DOHH2 (cell line): Measurements from ENCODE around the gene RIOK3.
A peak's percentile ranks its signal among the peaks of the same experiment; 100 is the strongest.

ENCODE experiments used
- H3F3A ChIP-seq: fragments of 200-600 bp; sonication (generic), shearing (Covaris generic); 2 replicates; pipeline ENCODE4 v1.6.0; 2016; ENCODE audit warnings: antibody characterized with exemption, mild to moderate bottlenecking; ENCODE audit not compliant: control insufficient read depth, insufficient read depth
- H3K27ac ChIP-seq: fragments of 200-600 bp; sonication (generic); 2 replicates; pipeline ENCODE4 v1.5.1; 2014; ENCODE audit warnings: low read depth, mild to moderate bottlenecking, low read length, moderate library complexity
- H3K27me3 ChIP-seq: fragments of 200-600 bp; sonication (generic); 2 replicates; pipeline ENCODE4 v1.6.1; 2014; ENCODE audit warnings: mild to moderate bottlenecking, low read length, mixed read lengths; ENCODE audit not compliant: control insufficient read depth
- H3K36me3 ChIP-seq: fragments of 200-600 bp; sonication (generic); 2 replicates; pipeline ENCODE4 v1.6.1; 2014; ENCODE audit warnings: mild to moderate bottlenecking, low read length, moderate library complexity, mixed read lengths; ENCODE audit not compliant: control insufficient read depth
- H3K4me1 ChIP-seq: fragments of 200-600 bp; sonication (generic); 2 replicates; pipeline ENCODE4 v1.6.1; 2014; ENCODE audit warnings: mild to moderate bottlenecking, low read length, mixed read lengths; ENCODE audit not compliant: control insufficient read depth
- H3K4me2 ChIP-seq: fragments of 200-600 bp; sonication (generic); 2 replicates; pipeline ENCODE4 v1.6.0; 2014; ENCODE audit warnings: mild to moderate bottlenecking, low read length, moderate library complexity
- H3K4me3 ChIP-seq: fragments of 200-600 bp; sonication (generic); 2 replicates; pipeline ENCODE4 v1.5.1; 2014; ENCODE audit warnings: mild to moderate bottlenecking, low read length, mixed read lengths
- H3K79me2 ChIP-seq: fragments of 200-600 bp; sonication (generic); 2 replicates; pipeline ENCODE4 v1.6.1; 2014; ENCODE audit warnings: mild to moderate bottlenecking, low read length, mixed read lengths; ENCODE audit not compliant: control insufficient read depth
- H3K9me2 ChIP-seq: fragments of 200-600 bp; sonication (generic); replicated peaks from 2 replicates; pipeline ENCODE4 v1.6.1; 2014; ENCODE audit warnings: mild to moderate bottlenecking, low read length, mixed read lengths; ENCODE audit not compliant: control insufficient read depth
- H3K9me3 ChIP-seq: fragments of 200-600 bp; sonication (generic); 2 replicates; pipeline ENCODE4 v1.6.1; 2014; ENCODE audit warnings: antibody characterized with exemption, low read length, mixed read lengths; ENCODE audit not compliant: control insufficient read depth, insufficient read depth
- H4K20me1 ChIP-seq: fragments of 200-600 bp; sonication (generic); 2 replicates; pipeline ENCODE4 v1.6.0; 2014; ENCODE audit warnings: low read depth, mild to moderate bottlenecking, antibody characterized with exemption, low read length, moderate library complexity; ENCODE audit not compliant: control insufficient read depth, insufficient read depth
- CTCF ChIP-seq: fragments of 200-600 bp; sonication (generic); IDR thresholded peaks from one replicate; pipeline ENCODE4 v1.5.1; 2014; ENCODE audit warnings: antibody characterized with exemption, mild to moderate bottlenecking, low read depth, low read length; ENCODE audit not compliant: poor library complexity, severe bottlenecking
- EZH2phosphoT487 ChIP-seq: fragments of 200-600 bp; sonication (generic); IDR thresholded peaks from 2 replicates; pipeline ENCODE4 v1.6.1; 2017; ENCODE audit warnings: borderline replicate concordance, mild to moderate bottlenecking, antibody characterized with exemption, low read length, moderate library complexity, mixed read lengths

RIOK3 gene

GRCh38 chr18:23452728-23453679 is at the start of gene RIOK3:
Gene RIOK3, plus strand, starts transcription at chr18:23453287. Its CDS starts 153 bp downstream, at chr18:23453440.
- Histone ChIP-seq H3K9me2 (no peaks in the 10 kb centered on the region), H3K4me1 (peaks cover 35% of the 10 kb centered on the region), H3K4me2 (peak within 1 kb of the TSS; percentile 99), H3F3A (peaks cover 5% of the 10 kb centered on the region; the same call in 1 of the 2 replicates), H3K27ac (peak within 1 kb of the TSS; percentile 59), H3K36me3 (peaks cover 15% of the 10 kb centered on the region), H3K9me3 (no peaks in the 10 kb centered on the region), H3K27me3 (no peaks in the 10 kb centered on the region), H4K20me1 (peaks cover 6% of the 10 kb centered on the region; the same call in 1 of the 2 replicates), H3K4me3 (peak within 1 kb of the TSS; percentile 83), H3K79me2 (peaks cover 52% of the 10 kb centered on the region)
- TF ChIP-seq CTCF: no peak
- TF ChIP-seq EZH2phosphoT487: no peak

GRCh38 chr18:23403310-23403709 is 49.8 kb upstream of the RIOK3 start:
- Histone ChIP-seq H3K4me2 (no peak overlapping the region), H4K20me1 (no peaks in the 10 kb centered on the region), H3K9me3 (no peaks in the 10 kb centered on the region), H3K9me2 (no peaks in the 10 kb centered on the region), H3K27me3 (no peaks in the 10 kb centered on the region), H3K4me1 (no peaks in the 10 kb centered on the region), H3F3A (no peaks in the 10 kb centered on the region), H3K79me2 (no peaks in the 10 kb centered on the region), H3K27ac (no peak overlapping the region), H3K36me3 (no peaks in the 10 kb centered on the region), H3K4me3 (no peak overlapping the region)
- no peak for TF ChIP-seq EZH2phosphoT487
- no peak for TF ChIP-seq CTCF

GRCh38 chr18:23405636-23406035 is 47.5 kb upstream of the RIOK3 start:
- Histone ChIP-seq H3K9me3 (no peaks in the 10 kb centered on the region), H3K27me3 (no peaks in the 10 kb centered on the region), H3K79me2 (no peaks in the 10 kb centered on the region), H3K9me2 (no peaks in the 10 kb centered on the region), H3K4me2 (no peak overlapping the region), H3K4me3 (no peak overlapping the region), H3K27ac (no peak overlapping the region), H4K20me1 (no peaks in the 10 kb centered on the region), H3K4me1 (no peaks in the 10 kb centered on the region), H3F3A (no peaks in the 10 kb centered on the region), H3K36me3 (no peaks in the 10 kb centered on the region)
- TF ChIP-seq EZH2phosphoT487 (no peak), CTCF (no peak)
